Keratinocyte (primary cell): ENCODE results near the gene HAPLN1. TPM values are rescaled to one million over a fixed set of nuclear protein-coding genes. Genes with fewer than 3 reads are reported as not detected.

ENCODE experiments used
- DNase-seq: peaks from one replicate; pipeline ENCODE4 v3.0.0-alpha.2; 2011; ENCODE audit warnings: low read depth, missing footprints, low spot score
- FAIRE-seq: peaks from 2 replicates; lab custom pipeline; 2011; peaks lifted over from hg19 to GRCh38; lab: Jason Lieb, UNC
- H2AFZ ChIP-seq: 2 replicates; pipeline ENCODE4 v1.6.0; 2012; ENCODE audit warnings: low read length, control low read depth, inconsistent platforms; ENCODE audit not compliant: control insufficient read depth
- H3K27ac ChIP-seq: 2 replicates; pipeline ENCODE4 v1.5.1; 2011; ENCODE audit warnings: low read length; ENCODE audit not compliant: control insufficient read depth, insufficient read depth
- H3K27me3 ChIP-seq: 3 replicates; pipeline ENCODE4 v1.6.0; 2011; ENCODE audit warnings: low read length; ENCODE audit not compliant: control insufficient read depth, insufficient read depth; ENCODE audit errors: extremely low read depth
- H3K36me3 ChIP-seq, 2 experiments: 2 replicates in 1 of 2; 3 replicates in 1 of 2; pipeline ENCODE4 v1.5.1; 2011; ENCODE audit warnings: low read length in 2 of 2, mild to moderate bottlenecking in 1 of 2; ENCODE audit not compliant: control insufficient read depth in 2 of 2, insufficient read depth in 2 of 2; ENCODE audit errors: extremely low read depth in 1 of 2
- H3K4me1 ChIP-seq: 3 replicates; pipeline ENCODE4 v1.5.1; 2011; ENCODE audit warnings: low read length; ENCODE audit not compliant: control insufficient read depth, insufficient read depth; ENCODE audit errors: extremely low read depth
- H3K4me2 ChIP-seq: 3 replicates; pipeline ENCODE4 v1.6.0; 2011; ENCODE audit warnings: low read depth, low read length; ENCODE audit not compliant: control insufficient read depth, insufficient read depth; ENCODE audit errors: extremely low read depth
- H3K4me3 ChIP-seq, 3 experiments: fragments of 200-600 bp in 1 of 3; sonication (generic) in 1 of 3; 2 replicates in 2 of 3; 3 replicates in 1 of 3; pipeline ENCODE4 v1.5.1; 2011 to 2016; ENCODE audit warnings: low read length in 3 of 3, mild to moderate bottlenecking in 3 of 3, control low read depth in 2 of 3, inconsistent platforms in 1 of 3, low read depth in 1 of 3, mixed read lengths in 1 of 3, mixed run types in 1 of 3, moderate library complexity in 1 of 3; ENCODE audit not compliant: control insufficient read depth in 2 of 3, insufficient read depth in 2 of 3; ENCODE audit errors: extremely low read depth in 1 of 3
- H3K79me2 ChIP-seq: 2 replicates; pipeline ENCODE4 v1.6.0; 2012; ENCODE audit warnings: low read length; ENCODE audit not compliant: control insufficient read depth, insufficient read depth
- H3K9ac ChIP-seq: 3 replicates; pipeline ENCODE4 v1.6.0; 2011; ENCODE audit warnings: low read length; ENCODE audit not compliant: control insufficient read depth, insufficient read depth; ENCODE audit errors: extremely low read depth
- H3K9me1 ChIP-seq: 3 replicates; pipeline ENCODE4 v1.6.0; 2011; ENCODE audit warnings: low read length; ENCODE audit not compliant: control insufficient read depth, insufficient read depth; ENCODE audit errors: extremely low read depth
- H3K9me3 ChIP-seq: 2 replicates; pipeline ENCODE4 v1.5.1; 2012; ENCODE audit warnings: low read depth, low read length; ENCODE audit not compliant: control insufficient read depth
- H4K20me1 ChIP-seq: 3 replicates; pipeline ENCODE4 v1.6.0; 2011; ENCODE audit warnings: low read length; ENCODE audit not compliant: control insufficient read depth, insufficient read depth; ENCODE audit errors: extremely low read depth
- EZH2 ChIP-seq: IDR thresholded peaks from one replicate; pipeline ENCODE4 v1.6.1; 2012; ENCODE audit warnings: inconsistent platforms, mild to moderate bottlenecking, low read length, moderate library complexity
- dilution Hi-C: fragments of 300-500 bp; cut with MboI; formaldehyde crosslinking; loops from one replicate; pipeline ENCODE4 v1.7.0; 2020; ENCODE audit warnings: low sequenced_read_pairs; ENCODE audit not compliant: extremely low pct_ligation_motif_present
- polyA plus RNA-seq, 5 experiments: library from polyadenylated mRNA; depleted of rRNA in 3 of 5; stranded (reverse) in 3 of 5; stranded (forward) in 1 of 5; unstranded in 1 of 5; fragments of >200 nt; gene quantifications; 1 replicate in 1 of 5; 2 replicates in 3 of 5; 3 replicates in 1 of 5; pipeline versions ENCODE4 v1.2.1 to v1.2.3, GENCODE V29; 2011 to 2012; ENCODE audit warnings: missing spikeins in 2 of 5, low read depth in 1 of 5, low replicate concordance in 1 of 5
- TF ChIP-seq, protein P1 (sequence below), 3 experiments: IDR thresholded peaks in 1 of 3; conservative IDR thresholded peaks in 1 of 3; optimal IDR thresholded peaks in 1 of 3; 2 replicates in 2 of 3; 3 replicates in 1 of 3; pipeline versions ENCODE3 to v1.5.1; 2011; ENCODE audit warnings: low read length in 3 of 3, mild to moderate bottlenecking in 3 of 3, moderate library complexity in 2 of 3, control low read depth in 1 of 3, inconsistent platforms in 1 of 3; ENCODE audit not compliant: insufficient read depth in 2 of 3; ENCODE audit errors: extremely low read depth in 1 of 3

Gene HAPLN1
- polyA plus RNA-seq, 1 donor (not counting 4 experiments of a cell fraction or from before 2014, with no cell fraction given) = not detected

DNA sequence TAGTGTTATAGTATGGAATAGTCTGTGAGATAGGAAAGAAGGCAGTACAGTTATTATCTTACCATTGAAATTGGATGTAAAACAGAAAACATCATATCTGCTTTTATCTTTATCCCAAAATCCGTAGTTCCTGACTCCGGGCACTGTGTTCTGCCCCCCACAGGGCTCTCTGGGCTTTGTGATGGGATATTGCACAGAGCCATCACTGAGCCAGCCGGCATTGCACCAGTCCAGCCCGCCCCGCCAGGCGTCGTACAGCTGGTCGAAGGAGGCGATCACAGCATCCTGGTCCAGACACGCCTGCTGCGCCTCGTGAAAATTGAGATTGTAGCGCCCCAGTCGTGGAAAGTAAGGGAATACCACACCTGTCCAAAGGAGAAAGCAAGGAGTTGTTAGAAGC lies 76.4 kb downstream of the HAPLN1 start:
- H3K36me3 ChIP-seq = no peaks in the 10 kb centered on the region
- no peaks in the 10 kb centered on the region for H3K27me3 ChIP-seq
- H3K4me3 ChIP-seq = no peak overlapping the region
- H3K4me1 ChIP-seq = no peaks in the 10 kb centered on the region
- FAIRE-seq = no peak
- no peaks in the 10 kb centered on the region for H3K9me3 ChIP-seq
- DNase-seq = no peak
- H4K20me1 ChIP-seq = no peaks in the 10 kb centered on the region
- H3K9me1 ChIP-seq = no peaks in the 10 kb centered on the region
- no peak for TF ChIP-seq EZH2
- TF ChIP-seq, protein P1, sequence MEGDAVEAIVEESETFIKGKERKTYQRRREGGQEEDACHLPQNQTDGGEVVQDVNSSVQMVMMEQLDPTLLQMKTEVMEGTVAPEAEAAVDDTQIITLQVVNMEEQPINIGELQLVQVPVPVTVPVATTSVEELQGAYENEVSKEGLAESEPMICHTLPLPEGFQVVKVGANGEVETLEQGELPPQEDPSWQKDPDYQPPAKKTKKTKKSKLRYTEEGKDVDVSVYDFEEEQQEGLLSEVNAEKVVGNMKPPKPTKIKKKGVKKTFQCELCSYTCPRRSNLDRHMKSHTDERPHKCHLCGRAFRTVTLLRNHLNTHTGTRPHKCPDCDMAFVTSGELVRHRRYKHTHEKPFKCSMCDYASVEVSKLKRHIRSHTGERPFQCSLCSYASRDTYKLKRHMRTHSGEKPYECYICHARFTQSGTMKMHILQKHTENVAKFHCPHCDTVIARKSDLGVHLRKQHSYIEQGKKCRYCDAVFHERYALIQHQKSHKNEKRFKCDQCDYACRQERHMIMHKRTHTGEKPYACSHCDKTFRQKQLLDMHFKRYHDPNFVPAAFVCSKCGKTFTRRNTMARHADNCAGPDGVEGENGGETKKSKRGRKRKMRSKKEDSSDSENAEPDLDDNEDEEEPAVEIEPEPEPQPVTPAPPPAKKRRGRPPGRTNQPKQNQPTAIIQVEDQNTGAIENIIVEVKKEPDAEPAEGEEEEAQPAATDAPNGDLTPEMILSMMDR (optimal IDR thresholded peaks at IDR 0.05 in 1 of 3, IDR thresholded peaks at IDR 0.05 in 1 of 3, conservative IDR thresholded peaks at IDR 0.05 in 1 of 3; ENCODE audit: extremely low read depth in 1 of 3, insufficient read depth in 2 of 3, low read length in 3 of 3) = no peak
- H3K79me2 ChIP-seq = no peaks in the 10 kb centered on the region
- H3K27ac ChIP-seq = no peak overlapping the region
- no peak overlapping the region for H3K4me2 ChIP-seq
- no peak overlapping the region for H2AFZ ChIP-seq
- dilution Hi-C loops = no loop called here
- H3K9ac ChIP-seq = no peak overlapping the region

DNA sequence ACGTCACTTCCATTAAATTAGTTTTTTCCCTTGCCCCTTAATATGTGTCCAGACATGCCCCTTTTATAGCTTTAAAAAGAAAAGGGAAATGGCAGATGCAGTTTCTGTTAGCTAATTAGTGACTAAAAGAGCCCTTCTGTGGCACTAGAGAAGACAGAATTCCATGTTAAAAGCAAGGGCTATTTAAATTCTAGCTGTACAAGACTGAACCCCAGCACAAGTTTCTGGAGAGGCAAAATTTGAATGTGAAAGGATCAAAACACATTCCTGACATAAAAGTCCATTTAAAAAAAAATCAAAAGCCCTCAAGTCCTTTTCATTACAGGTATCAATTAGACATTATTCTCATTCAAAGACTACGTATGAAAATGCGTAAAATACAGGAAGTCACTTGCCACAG lies 78.7 kb downstream of the HAPLN1 start:
- Histone ChIP-seq H3K4me3 (no peak overlapping the region), H3K9ac (no peak overlapping the region), H3K9me3 (no peaks in the 10 kb centered on the region), H3K4me2 (no peak overlapping the region), H3K36me3 (no peaks in the 10 kb centered on the region), H2AFZ (no peak overlapping the region), H3K4me1 (no peaks in the 10 kb centered on the region), H4K20me1 (no peaks in the 10 kb centered on the region), H3K79me2 (no peaks in the 10 kb centered on the region), H3K27me3 (no peaks in the 10 kb centered on the region), H3K27ac (no peak overlapping the region), H3K9me1 (no peaks in the 10 kb centered on the region)
- no peak for DNase-seq
- dilution Hi-C loops = no loop called here
- no peak for TF ChIP-seq EZH2
- TF ChIP-seq, protein P1 (optimal IDR thresholded peaks at IDR 0.05 in 1 of 3, IDR thresholded peaks at IDR 0.05 in 1 of 3, conservative IDR thresholded peaks at IDR 0.05 in 1 of 3; ENCODE audit: extremely low read depth in 1 of 3, insufficient read depth in 2 of 3, low read length in 3 of 3) = no peak
- FAIRE-seq = no peak
